Smooth muscle cell of the pulmonary artery (primary cell): Measurements from ENCODE around the gene SDR39U1. TPM values are rescaled to one million over a fixed set of nuclear protein-coding genes. Genes with fewer than 3 reads are reported as not detected.

Source experiments
- total RNA-seq: library from RNA; depleted of rRNA; stranded (reverse); fragments of >200 nt; gene quantifications from 2 replicates; pipeline ENCODE4 v1.2.3, GENCODE V29; 2014

The SDR39U1 gene
- 10.2 and 11.8 TPM in 2 replicates for total RNA-seq

DNA sequence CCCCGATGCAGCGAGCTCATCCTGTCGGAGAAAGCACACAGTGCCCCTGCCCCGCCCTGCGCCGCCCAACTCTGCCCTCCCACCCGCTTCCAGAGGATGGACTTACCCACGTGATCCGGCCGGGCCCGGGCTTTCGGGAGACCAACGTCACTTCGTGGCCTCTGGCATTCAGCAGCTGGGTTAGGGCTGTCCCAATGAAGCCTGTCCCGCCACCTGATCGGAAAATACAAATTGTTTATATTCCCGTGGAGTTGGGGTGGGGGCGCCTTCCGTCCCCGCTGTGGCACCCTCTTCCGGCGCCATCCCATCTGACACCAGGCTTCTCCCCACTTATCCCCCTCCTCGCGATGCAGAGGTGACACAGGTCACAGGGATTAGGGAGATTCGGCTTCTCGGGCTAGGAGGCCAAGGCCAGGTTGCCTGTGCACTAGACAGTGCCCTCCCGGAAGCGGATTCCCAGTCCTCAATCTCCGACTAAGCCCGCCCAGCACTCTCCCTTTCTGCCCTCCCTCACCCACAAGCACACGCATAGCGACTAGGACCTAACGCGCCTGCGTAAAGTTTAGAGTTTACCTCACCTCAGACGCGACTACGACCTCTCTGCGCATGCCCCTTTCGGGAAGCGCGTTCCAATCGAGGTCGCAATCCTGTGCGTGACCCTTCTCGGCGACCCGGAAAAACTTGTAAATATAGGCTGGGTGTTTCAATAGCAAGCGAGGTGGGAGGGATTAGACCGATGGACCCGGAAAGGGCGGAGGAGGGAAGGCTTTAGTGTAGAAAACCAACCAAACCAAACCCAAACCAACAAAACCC lies at the start of gene SDR39U1:
TSS of gene SDR39U1 (minus strand) at position 537 of the 813 bp plus-strand sequence. CDS start at position 530, 7 bp downstream.

DNA sequence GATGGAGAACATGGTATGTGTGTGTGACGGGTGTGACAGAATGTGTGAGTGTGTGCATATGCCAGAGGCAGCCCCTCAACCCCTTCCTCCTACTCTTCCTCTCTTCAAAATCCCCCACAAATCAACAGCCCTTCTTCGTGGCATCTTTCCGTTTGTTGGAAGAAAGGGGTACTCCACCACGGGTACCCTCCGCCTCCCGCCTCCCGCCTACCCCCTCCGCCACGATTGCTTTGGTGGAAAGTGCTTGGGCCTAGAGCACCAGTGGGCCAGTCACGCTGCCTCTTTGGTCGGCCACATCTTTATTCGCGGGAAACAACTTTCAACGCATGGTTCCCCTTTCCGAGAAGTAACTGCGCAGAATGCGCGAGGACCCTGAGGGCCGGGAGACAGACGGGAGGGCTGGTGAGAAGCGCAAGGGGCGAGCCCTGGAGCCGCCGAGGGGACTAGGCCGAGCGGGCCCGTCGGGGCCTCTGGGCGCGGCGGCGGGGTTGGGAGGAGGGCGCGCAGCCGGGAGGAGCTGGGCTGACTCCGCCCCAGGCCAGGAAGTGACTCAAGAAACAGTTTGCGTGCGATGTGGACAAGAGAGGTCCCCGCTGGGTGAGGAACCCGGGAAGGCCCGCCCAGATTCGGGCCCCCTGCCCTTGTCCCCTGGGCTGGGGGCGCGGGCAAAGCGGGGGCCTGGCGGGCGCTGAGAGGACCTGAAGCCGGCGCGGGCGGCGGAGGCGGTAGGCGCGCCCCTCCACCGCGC lies 13.0 kb downstream of the SDR39U1 start, which contains the start of the genes CBLN3 and KHNYN:
TSS of gene CBLN3 (minus strand) at position 274 of the 748 bp plus-strand sequence. CDS start 614 bp downstream, outside the sequence.
TSS of gene KHNYN (plus strand) at position 560 of the 748 bp plus-strand sequence. CDS start 777 bp downstream, outside the sequence.

GRCh38 chr14:24398653-24399446 lies 43.7 kb downstream of the SDR39U1 start, which contains the start of gene NYNRIN:
TSS of gene NYNRIN (plus strand) at chr14:24399003. CDS start at chr14:24399247, 244 bp downstream.

Other genes starting within 250 kb of the SDR39U1 start
- 102 and 113 TPM in 2 replicates for gene TM9SF1, start 247.3 kb downstream of the SDR39U1 start, total RNA-seq
- 0.07 and 0.53 TPM in 2 replicates for gene TSSK4, start 237.1 kb downstream of the SDR39U1 start, total RNA-seq
- 21.8 and 24.1 TPM in 2 replicates for gene CHMP4A, start 229.3 kb downstream of the SDR39U1 start, total RNA-seq
- gene MDP1, start 226.7 kb downstream of the SDR39U1 start, total RNA-seq: 14.8 and 15.4 TPM in 2 replicates
- gene NEDD8, start 210.4 kb downstream of the SDR39U1 start, total RNA-seq: 122 and 125 TPM in 2 replicates
- gene GMPR2, start 209.8 kb downstream of the SDR39U1 start, total RNA-seq: 88.9 and 107 TPM in 2 replicates
- gene TINF2, start 200.2 kb downstream of the SDR39U1 start, total RNA-seq: 55.0 and 55.8 TPM in 2 replicates
- 0.65 and 1.5 TPM in 2 replicates for gene TGM1, start 179.6 kb downstream of the SDR39U1 start, total RNA-seq
- 22.6 and 33.2 TPM in 2 replicates for gene RABGGTA, start 171.2 kb downstream of the SDR39U1 start, total RNA-seq
- gene DHRS1, start 143.0 kb downstream of the SDR39U1 start, total RNA-seq: 12.9 and 29.0 TPM in 2 replicates
- gene NOP9, start 142.9 kb downstream of the SDR39U1 start, total RNA-seq: 21.2 and 28.0 TPM in 2 replicates
- gene CIDEB, start 134.8 kb downstream of the SDR39U1 start, total RNA-seq: 1.6 and 2.3 TPM in 2 replicates
- gene LTB4R2, start 132.6 kb downstream of the SDR39U1 start, total RNA-seq: 3.0 and 4.8 TPM in 2 replicates
- 1.9 and 2.7 TPM in 2 replicates for gene LTB4R, start 131.3 kb downstream of the SDR39U1 start, total RNA-seq
- gene ADCY4, start 107.7 kb downstream of the SDR39U1 start, total RNA-seq: 3.3 and 4.9 TPM in 2 replicates
- gene RIPK3, start 102.8 kb downstream of the SDR39U1 start, total RNA-seq: 0.26 TPM in 1 of 2 replicates, not detected in the other
- 56.5 and 76.4 TPM in 2 replicates for gene NFATC4, start 74.6 kb downstream of the SDR39U1 start, total RNA-seq
- 6.9 and 16.7 TPM in 2 replicates for gene NYNRIN, start 43.8 kb downstream of the SDR39U1 start, total RNA-seq
- gene CBLN3, start 13.1 kb downstream of the SDR39U1 start, total RNA-seq: 3.5 and 4.2 TPM in 2 replicates
- 66.7 and 68.0 TPM in 2 replicates for gene KHNYN, start 12.8 kb downstream of the SDR39U1 start, total RNA-seq
- gene CMA1, start 65.5 kb upstream of the SDR39U1 start, total RNA-seq: not detected in 2 replicates
- not detected in 2 replicates for gene CTSG, start 133.5 kb upstream of the SDR39U1 start, total RNA-seq
- not detected in 2 replicates for gene GZMH, start 166.9 kb upstream of the SDR39U1 start, total RNA-seq
- not detected in 2 replicates for gene GZMB, start 191.4 kb upstream of the SDR39U1 start, total RNA-seq